Testis (tissue), 2 donors: ENCODE measurements around the gene M6PR.

Experiments used
- POLR2A ChIP-seq: fragments of 450-650 bp; IDR thresholded peaks from one replicate; pipeline ENCODE4 v1.6.1; 2017; ENCODE audit warnings: antibody characterized with exemption, mild to moderate bottlenecking, moderate library complexity
- TF ChIP-seq, protein P1 (sequence below), 3 experiments: fragments of 450-650 bp in 2 of 3; fragments of 200-600 bp in 1 of 3; sonication (generic) in 1 of 3; IDR thresholded peaks; one replicate each; pipeline ENCODE4 v1.5.1; 2016 to 2019; ENCODE audit warnings: antibody characterized with exemption in 3 of 3, mild to moderate bottlenecking in 2 of 3, moderate library complexity in 1 of 3

DNA sequence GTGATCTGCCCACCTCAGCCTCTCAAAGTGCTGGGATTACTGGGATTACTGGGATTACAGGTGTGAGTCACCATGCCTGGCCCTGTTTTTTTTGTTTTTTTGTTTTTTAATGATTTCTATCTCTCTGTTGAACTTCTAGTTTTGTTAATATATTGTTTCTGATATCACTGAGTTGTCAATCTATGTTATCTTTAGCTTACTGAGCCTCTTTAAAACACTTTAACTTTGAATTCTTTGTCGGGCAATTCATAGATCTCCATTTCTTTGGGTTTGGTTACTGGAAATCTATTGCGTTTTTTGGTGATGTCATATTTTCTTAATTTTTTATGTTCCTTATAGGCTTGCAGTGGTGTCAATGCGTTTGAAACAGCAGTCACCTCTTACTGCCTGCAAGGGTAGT lies 30.7 kb upstream of the M6PR start:
- TF ChIP-seq, protein P1, sequence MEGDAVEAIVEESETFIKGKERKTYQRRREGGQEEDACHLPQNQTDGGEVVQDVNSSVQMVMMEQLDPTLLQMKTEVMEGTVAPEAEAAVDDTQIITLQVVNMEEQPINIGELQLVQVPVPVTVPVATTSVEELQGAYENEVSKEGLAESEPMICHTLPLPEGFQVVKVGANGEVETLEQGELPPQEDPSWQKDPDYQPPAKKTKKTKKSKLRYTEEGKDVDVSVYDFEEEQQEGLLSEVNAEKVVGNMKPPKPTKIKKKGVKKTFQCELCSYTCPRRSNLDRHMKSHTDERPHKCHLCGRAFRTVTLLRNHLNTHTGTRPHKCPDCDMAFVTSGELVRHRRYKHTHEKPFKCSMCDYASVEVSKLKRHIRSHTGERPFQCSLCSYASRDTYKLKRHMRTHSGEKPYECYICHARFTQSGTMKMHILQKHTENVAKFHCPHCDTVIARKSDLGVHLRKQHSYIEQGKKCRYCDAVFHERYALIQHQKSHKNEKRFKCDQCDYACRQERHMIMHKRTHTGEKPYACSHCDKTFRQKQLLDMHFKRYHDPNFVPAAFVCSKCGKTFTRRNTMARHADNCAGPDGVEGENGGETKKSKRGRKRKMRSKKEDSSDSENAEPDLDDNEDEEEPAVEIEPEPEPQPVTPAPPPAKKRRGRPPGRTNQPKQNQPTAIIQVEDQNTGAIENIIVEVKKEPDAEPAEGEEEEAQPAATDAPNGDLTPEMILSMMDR (IDR thresholded peaks at IDR 0.05): no peak
- TF ChIP-seq POLR2A: no peak
